ENCODE data around the gene TNFSF13.

TNFSF13 gene

GRCh38 chr17:7558544-7559319 is at the start of gene TNFSF13:
Gene TNFSF13, plus strand, starts transcription at chr17:7558750. Its CDS starts 290 bp downstream, at chr17:7559040.
- Mint-ChIP-seq H3K9me3 (no peaks in the 10 kb centered on the region), H3K36me3 (ENCODE audit: low read depth) (peaks cover 7% of the 10 kb centered on the region), H3K4me3 (peak within 1 kb of the TSS; percentile 78), H3K4me1 (ENCODE audit: low read depth) (peaks cover 52% of the 10 kb centered on the region), H3K27me3 (no peaks in the 10 kb centered on the region), H3K27ac (peak within 1 kb of the TSS; percentile 85)

GRCh38 chr17:7508846-7509245 is 49.7 kb upstream of the TNFSF13 start:
- Mint-ChIP-seq H3K4me1 (ENCODE audit: low read depth) (no peaks in the 10 kb centered on the region), H3K9me3 (no peaks in the 10 kb centered on the region), H3K27me3 (no peaks in the 10 kb centered on the region), H3K4me3 (no peak overlapping the region), H3K36me3 (ENCODE audit: low read depth) (peaks cover 71% of the 10 kb centered on the region), H3K27ac (no peak overlapping the region)

- no peaks in the 10 kb centered on the region for H3K27me3 Mint-ChIP-seq
- no peak overlapping the region for H3K27ac Mint-ChIP-seq
- H3K9me3 Mint-ChIP-seq = no peaks in the 10 kb centered on the region
- no peaks in the 10 kb centered on the region for H3K4me1 Mint-ChIP-seq (ENCODE audit: low read depth)
- no peak overlapping the region for H3K4me3 Mint-ChIP-seq
- peaks cover 66% of the 10 kb centered on the region for H3K36me3 Mint-ChIP-seq (ENCODE audit: low read depth)
Observed at GRCh38 chr17:7509937-7510336, 48.6 kb upstream of the TNFSF13 start.

GRCh38 chr17:7511108-7511507 is 47.4 kb upstream of the TNFSF13 start:
- no peaks in the 10 kb centered on the region for H3K9me3 Mint-ChIP-seq
- H3K36me3 Mint-ChIP-seq (ENCODE audit: low read depth) = peaks cover 63% of the 10 kb centered on the region
- no peak overlapping the region for H3K27ac Mint-ChIP-seq
- no peaks in the 10 kb centered on the region for H3K27me3 Mint-ChIP-seq
- no peaks in the 10 kb centered on the region for H3K4me1 Mint-ChIP-seq (ENCODE audit: low read depth)
- H3K4me3 Mint-ChIP-seq = no peak overlapping the region

- H3K27me3 Mint-ChIP-seq = no peaks in the 10 kb centered on the region
- H3K27ac Mint-ChIP-seq = no peak overlapping the region
- H3K36me3 Mint-ChIP-seq (ENCODE audit: low read depth) = peaks cover 55% of the 10 kb centered on the region
- H3K4me1 Mint-ChIP-seq (ENCODE audit: low read depth) = no peaks in the 10 kb centered on the region
- H3K9me3 Mint-ChIP-seq = no peaks in the 10 kb centered on the region
- H3K4me3 Mint-ChIP-seq = no peak overlapping the region
Observed at GRCh38 chr17:7512105-7512504, 46.4 kb upstream of the TNFSF13 start.

GRCh38 chr17:7512824-7513540 is 45.6 kb upstream of the TNFSF13 start:
- H3K4me3 Mint-ChIP-seq = no peak overlapping the region
- H3K4me1 Mint-ChIP-seq (ENCODE audit: low read depth) = no peaks in the 10 kb centered on the region
- peaks cover 47% of the 10 kb centered on the region for H3K36me3 Mint-ChIP-seq (ENCODE audit: low read depth)

GRCh38 chr17:7513850-7514419 is 44.6 kb upstream of the TNFSF13 start:
- Mint-ChIP-seq H3K9me3 (no peaks in the 10 kb centered on the region), H3K27me3 (no peaks in the 10 kb centered on the region), H3K27ac (no peak overlapping the region), H3K4me1 (ENCODE audit: low read depth) (no peaks in the 10 kb centered on the region), H3K36me3 (ENCODE audit: low read depth) (peaks cover 38% of the 10 kb centered on the region), H3K4me3 (no peak overlapping the region)

More at GRCh38 chr17:7512824-7513540, 45.6 kb upstream of the TNFSF13 start:
- H3K9me3 Mint-ChIP-seq = no peaks in the 10 kb centered on the region
- no peaks in the 10 kb centered on the region for H3K27me3 Mint-ChIP-seq
- peak overlapping the region; percentile 16 for H3K27ac Mint-ChIP-seq

GRCh38 chr17:7515911-7516610 is 42.5 kb upstream of the TNFSF13 start:
- H3K36me3 Mint-ChIP-seq (ENCODE audit: low read depth) = peaks cover 18% of the 10 kb centered on the region
- no peaks in the 10 kb centered on the region for H3K27me3 Mint-ChIP-seq
- no peaks in the 10 kb centered on the region for H3K9me3 Mint-ChIP-seq
- H3K4me3 Mint-ChIP-seq = no peak overlapping the region
- no peak overlapping the region for H3K27ac Mint-ChIP-seq
- no peaks in the 10 kb centered on the region for H3K4me1 Mint-ChIP-seq (ENCODE audit: low read depth)

GRCh38 chr17:7523033-7523432 is 35.5 kb upstream of the TNFSF13 start:
- H3K27me3 Mint-ChIP-seq = no peaks in the 10 kb centered on the region
- H3K27ac Mint-ChIP-seq = no peak overlapping the region
- peaks cover 4% of the 10 kb centered on the region for H3K9me3 Mint-ChIP-seq

GRCh38 chr17:7528842-7529241 is 29.7 kb upstream of the TNFSF13 start:
- H3K9me3 Mint-ChIP-seq = peaks cover 8% of the 10 kb centered on the region
- no peak overlapping the region for H3K27ac Mint-ChIP-seq
- H3K4me1 Mint-ChIP-seq (ENCODE audit: low read depth) = no peaks in the 10 kb centered on the region
- no peak overlapping the region for H3K4me3 Mint-ChIP-seq
- peaks cover 3% of the 10 kb centered on the region for H3K36me3 Mint-ChIP-seq (ENCODE audit: low read depth)
- H3K27me3 Mint-ChIP-seq = no peaks in the 10 kb centered on the region

More at GRCh38 chr17:7523033-7523432, 35.5 kb upstream of the TNFSF13 start:
- Mint-ChIP-seq H3K4me3 (no peak overlapping the region), H3K36me3 (ENCODE audit: low read depth) (no peaks in the 10 kb centered on the region), H3K4me1 (ENCODE audit: low read depth) (peaks cover 3% of the 10 kb centered on the region)

- Mint-ChIP-seq H3K4me3 (no peak overlapping the region), H3K27me3 (no peaks in the 10 kb centered on the region), H3K36me3 (ENCODE audit: low read depth) (peaks cover 3% of the 10 kb centered on the region), H3K27ac (no peak overlapping the region), H3K9me3 (peaks cover 8% of the 10 kb centered on the region), H3K4me1 (ENCODE audit: low read depth) (no peaks in the 10 kb centered on the region)
Observed at GRCh38 chr17:7530023-7530900, 28.3 kb upstream of the TNFSF13 start.

GRCh38 chr17:7538050-7538449 is 20.5 kb upstream of the TNFSF13 start:
- Mint-ChIP-seq H3K36me3 (ENCODE audit: low read depth) (no peaks in the 10 kb centered on the region), H3K4me1 (ENCODE audit: low read depth) (no peaks in the 10 kb centered on the region), H3K27me3 (no peaks in the 10 kb centered on the region), H3K4me3 (no peak overlapping the region), H3K27ac (no peak overlapping the region), H3K9me3 (no peaks in the 10 kb centered on the region)

GRCh38 chr17:7538891-7539545 is 19.5 kb upstream of the TNFSF13 start:
- no peak overlapping the region for H3K27ac Mint-ChIP-seq
- no peaks in the 10 kb centered on the region for H3K27me3 Mint-ChIP-seq
- H3K36me3 Mint-ChIP-seq (ENCODE audit: low read depth) = no peaks in the 10 kb centered on the region
- no peaks in the 10 kb centered on the region for H3K9me3 Mint-ChIP-seq
- no peak overlapping the region for H3K4me3 Mint-ChIP-seq
- no peaks in the 10 kb centered on the region for H3K4me1 Mint-ChIP-seq (ENCODE audit: low read depth)
